ENCODE results near the gene LPIN3.

Gene LPIN3

DNA sequence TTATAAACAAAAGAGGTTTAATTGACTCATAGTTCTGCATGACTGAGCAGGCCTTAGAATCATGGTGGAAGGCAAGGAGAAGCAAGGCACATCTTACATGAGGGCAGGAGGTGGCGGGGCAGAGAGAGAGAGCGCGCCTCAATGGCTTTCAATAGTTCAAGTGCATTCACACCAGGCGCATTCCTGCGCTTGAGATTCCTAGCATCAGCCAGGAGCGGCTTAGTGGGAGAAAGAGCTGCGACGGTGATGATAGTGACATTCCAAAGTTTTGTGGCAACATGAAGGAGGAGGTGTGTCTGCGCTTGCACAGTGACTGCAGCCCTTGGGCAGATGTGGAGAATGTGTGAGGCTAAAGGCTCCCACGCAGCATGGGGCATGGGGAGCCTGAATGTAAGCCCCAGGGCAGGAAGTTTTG lies 51.0 kb downstream of the LPIN3 start:
- no peak for DNase-seq (ENCODE audit: low read depth in 2 of 2, low spot score in 1 of 2)

DNA sequence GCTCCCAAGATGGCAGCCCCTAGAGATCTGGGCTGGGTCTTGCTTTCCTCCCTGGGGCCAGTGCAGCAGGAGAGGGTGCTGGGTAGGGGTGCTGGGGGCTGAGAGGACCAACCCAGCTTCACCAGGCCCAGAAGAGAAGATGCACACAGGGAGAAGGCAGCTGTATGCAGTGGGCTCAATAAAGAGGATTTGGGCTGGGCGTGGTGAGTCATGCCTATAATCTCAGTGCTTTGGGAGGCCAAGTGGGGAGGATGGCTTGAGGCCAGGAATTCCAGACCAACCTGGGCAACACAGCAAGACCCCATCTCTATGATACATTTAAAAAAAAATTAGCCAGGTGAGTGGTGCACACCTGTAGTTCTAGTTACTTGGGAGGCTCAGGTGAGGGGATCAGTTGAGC lies 51.7 kb downstream of the LPIN3 start:
- DNase-seq (ENCODE audit: low read depth in 2 of 2, low spot score in 1 of 2) = no peak

DNA sequence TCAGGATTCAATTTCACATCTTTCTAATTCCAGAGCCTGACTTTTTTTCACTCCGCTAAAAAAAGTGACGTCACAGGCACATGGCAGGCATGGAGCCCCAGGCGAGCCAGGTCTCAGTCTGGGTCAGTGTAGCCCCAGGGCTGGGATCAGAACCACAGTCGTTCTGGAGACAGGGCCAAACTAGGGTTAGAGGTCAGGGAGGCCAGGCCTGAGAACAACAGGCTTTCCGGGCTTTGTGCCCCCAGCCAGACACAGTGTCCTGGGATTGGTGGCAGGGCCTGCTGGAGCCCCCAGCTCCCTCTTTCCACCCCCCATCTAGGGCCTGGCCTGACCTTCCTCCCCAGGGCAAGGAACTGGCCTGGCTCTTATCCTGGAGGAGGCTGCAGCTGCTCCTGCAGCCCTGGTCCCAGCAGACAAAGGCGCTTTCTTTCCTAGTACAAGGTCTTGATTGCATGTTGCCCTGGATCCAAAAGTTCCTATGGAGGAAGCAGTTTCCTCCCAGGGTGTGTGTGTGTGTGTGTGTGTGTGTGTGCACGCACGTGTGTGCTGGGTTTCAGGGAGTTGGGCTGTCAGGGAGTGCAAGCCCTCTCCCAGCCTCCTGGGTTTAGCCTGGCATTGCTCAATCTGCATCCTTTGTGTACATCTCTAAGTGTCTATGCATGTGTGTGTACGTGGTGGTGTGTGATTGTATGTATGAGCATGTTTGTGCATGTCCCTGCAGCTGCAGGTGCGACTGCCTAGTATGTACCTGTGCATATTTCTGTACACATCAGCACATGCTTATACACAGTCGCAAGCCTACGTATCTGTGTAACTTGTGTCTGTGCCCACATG lies 52.5 kb downstream of the LPIN3 start:
- DNase-seq (ENCODE audit: low read depth in 2 of 2, low spot score in 1 of 2) = no peak

DNA sequence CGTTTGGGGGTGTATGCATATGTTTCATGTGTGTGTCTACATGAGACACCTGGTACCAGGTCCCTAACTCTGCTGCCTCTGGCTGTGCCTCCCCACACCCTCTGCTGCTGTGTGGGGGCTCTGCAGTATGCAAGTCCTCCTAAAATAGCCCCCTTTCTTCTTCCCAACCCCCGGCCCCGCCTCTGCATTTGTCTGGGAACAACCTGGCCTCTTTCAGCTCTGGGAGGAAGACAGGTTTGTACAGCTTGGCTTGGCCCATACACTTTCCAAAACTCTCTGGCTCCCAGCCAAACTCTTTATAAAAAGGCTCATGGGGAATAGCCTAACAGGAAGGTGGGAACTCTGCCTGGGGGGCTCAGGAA lies 53.1 kb downstream of the LPIN3 start:
- DNase-seq (ENCODE audit: low read depth in 2 of 2, low spot score in 1 of 2) = no peak

DNA sequence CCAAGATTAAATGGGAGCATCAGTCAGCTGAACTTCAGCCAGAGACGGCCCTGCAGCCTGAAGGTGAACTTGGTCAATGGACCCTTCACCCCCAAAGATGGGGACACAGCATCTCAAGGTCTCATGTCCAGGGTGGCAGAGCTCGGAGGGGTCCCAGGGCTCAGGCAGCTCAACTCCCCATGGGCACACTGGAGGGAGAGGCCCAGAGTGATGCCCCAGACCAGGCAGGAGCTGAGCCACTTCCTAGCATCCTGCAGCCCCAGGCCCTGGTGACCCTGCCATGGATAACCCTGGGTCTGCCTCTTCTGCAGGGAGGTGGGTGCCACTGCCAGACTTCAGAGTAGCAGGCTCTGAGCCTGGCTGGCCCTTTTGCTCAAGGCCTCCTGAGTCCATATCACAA lies 53.5 kb downstream of the LPIN3 start:
- no peak for DNase-seq (ENCODE audit: low read depth in 2 of 2, low spot score in 1 of 2)

DNA sequence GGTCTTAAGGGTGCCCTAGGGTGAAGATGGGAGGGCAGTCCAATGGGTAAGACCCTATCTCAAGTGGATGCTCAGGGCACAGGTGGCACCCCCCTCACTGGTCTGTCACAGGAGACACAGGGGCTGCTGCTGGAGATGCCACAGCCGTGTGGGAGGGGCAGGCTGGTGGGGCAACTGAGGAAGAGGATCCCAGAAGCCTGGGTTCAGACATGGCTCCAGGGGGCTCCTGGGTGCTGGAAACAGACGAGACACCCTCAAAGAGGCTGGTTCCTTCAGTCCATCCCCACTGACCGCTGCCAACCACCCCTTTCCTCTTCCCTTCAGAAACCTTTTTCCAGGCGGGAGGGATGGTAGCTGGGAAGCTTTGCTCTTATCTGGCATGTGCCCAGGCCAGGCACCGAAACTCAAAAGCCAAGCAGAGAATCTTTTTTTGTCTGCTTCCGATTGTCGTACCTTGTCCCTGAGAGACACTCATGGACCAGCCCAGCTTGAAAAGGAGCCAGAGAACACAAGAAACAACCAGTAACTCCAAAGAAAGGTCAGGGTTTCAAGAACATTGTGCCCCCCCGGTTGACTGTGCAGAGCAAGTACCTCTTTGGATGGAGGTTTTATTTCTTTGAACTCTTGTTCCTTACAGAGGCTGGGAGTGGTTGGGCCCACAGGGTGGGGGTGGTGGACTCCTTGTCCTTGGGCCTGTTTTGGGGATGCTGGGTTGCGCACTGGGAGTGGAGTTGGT lies 54.5 kb downstream of the LPIN3 start:
- no peak for DNase-seq (ENCODE audit: low read depth in 2 of 2, low spot score in 1 of 2)

DNA sequence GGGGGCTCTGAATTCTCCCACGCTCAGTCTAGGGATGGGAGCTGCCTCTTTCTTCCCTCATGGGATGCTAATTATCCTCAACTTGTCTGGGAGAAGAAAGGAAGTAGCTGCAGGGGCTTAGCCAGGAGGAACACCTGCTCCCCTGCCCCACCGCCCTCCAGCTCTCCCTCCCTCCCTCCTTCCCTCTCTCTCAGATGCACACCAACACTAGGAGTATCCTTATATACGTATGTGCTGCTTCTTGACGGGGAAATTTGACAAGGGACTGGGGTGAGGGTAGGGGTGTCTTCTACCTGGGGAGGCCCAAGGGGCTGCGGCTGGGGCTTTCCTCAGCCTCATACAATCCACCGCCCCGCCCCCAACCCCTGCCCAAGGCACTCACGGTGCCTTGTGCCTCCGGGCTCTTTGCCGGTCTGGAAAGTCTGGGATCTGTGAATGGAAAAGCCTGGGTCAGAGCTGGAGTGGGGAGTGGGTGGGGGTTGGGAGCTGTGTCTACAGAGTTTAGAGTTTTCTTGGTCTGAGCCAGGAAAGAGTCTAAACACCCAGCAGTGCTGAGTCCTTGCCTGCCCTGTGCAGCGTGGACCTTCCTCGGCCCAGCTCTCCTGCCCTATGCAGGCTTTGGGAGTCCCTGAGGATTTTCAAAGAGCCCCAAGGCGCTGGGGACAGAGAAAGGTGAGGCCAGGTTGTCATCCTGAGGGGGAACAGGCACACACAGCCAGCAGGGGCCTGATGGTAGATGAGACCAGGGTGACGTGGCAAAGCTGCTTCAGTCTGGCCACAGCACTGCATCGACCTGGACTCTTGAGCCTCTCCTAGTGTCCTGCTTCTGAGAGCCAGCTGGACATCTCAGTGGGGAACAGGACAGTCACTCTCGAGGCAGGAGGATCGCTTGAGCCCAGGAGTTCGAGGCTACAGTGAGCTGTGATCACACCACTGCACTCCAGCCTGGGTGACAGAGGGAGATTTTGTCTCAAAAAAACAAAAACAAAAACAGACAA lies 55.3 kb downstream of the LPIN3 start:
- no peak for DNase-seq (ENCODE audit: low read depth in 2 of 2, low spot score in 1 of 2)

DNA sequence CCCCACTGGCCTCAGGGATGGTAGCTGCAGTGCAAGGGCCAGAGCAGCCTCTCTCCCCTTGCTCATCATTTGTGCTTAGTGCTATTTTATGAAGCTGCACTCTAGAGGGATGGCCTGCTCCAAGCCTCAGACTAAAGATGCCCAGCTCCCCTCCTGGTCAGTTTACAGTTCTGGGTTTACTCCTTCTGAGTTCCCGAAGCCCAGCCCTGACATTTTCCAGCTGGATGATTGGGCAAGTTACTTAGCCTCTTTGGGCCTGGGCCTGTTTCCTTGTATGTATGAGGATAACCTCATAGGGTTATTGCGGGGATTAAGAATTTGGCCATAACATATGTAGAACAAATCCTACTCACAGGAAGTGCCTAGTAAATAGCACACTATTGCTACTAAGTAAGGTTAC lies 57.8 kb downstream of the LPIN3 start:
- DNase-seq (ENCODE audit: low read depth in 2 of 2, low spot score in 1 of 2) = no peak

DNA sequence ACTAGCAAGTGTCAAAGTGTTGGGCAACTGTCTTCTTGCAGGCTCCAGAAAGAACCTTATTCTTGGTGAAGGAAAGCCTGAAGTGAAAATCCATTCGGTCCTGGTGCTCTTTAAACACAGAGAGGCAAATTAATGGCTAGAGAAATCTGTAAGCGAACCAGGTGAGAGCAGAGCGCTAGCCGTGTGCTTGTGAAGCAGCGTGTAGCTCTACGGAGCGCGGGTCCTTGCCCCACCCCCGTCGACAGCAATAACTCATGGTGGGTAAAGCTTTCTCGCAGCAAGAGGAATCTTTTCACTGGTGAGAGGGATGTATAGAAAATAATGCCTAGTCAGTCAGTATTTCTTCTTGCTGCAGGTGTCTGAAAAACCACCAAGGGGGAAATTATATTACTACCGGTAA lies 63.0 kb downstream of the LPIN3 start:
- no peak for DNase-seq (ENCODE audit: low read depth in 2 of 2, low spot score in 1 of 2)

DNA sequence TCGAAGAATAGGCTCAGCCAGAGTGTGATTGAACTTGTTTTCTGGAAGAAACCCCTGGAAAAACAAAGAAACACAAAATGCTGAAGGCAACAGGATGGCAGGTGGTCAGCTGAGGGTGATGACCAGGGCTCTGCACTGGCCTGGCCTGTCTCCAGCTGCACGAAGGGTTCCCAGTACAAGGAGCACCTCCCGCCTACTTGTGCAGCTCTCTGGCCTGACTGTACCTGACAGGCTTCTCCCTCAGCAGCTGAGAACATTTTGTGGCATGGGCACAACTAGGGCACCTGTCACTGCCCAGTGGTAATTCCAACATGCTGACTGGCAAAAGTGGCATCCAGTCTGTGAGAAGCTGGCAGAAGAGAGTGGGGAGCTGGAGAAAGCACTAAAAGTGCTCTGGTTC lies 64.8 kb downstream of the LPIN3 start:
- no peak for DNase-seq (ENCODE audit: low read depth in 2 of 2, low spot score in 1 of 2)

DNA sequence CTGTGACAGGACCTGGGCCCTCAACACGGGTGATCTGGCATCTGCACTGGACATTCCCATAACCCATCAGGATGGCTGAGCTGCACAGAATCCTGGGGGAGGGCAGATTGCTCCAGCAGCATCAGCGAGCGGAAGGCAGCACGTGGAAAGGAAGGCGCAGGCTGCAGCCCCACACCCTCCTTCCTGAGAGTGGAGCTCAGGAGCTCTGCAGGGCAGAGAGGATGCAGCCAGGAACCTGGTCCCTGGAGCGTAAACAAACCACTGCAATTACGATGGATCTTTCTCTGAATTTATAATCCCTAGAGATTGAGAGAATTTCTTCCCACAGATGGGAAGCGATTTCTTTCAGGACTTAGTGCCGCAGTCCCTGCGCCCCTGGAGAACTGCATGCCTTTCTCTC lies 65.7 kb downstream of the LPIN3 start:
- no peak for DNase-seq (ENCODE audit: low read depth in 2 of 2, low spot score in 1 of 2)

DNA sequence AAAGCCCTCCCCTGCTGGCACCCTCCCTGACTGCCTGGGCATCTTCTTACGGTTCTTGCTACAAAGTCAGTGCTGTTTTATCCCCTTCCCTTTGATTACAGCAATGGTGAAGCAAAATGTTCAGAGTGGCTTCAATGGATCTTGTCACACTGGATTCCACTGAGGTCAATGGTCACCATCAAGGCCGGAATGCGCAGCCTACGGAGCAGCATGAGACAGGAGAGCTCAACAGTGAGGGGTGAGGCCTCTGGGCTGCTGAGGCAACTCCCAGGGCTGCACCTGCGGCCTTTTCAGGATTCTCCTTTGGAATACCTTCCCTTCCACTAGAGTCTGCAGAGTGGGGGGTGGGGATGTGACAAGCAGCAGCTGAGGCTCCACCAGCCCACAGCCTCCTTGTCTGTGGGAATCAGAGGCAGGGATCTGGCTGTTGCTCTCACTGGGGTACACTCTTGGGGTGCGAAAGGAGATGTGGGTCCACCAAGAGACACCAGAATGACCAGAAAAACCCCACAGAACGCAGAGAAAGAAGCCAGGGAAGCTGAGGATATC lies 66.3 kb downstream of the LPIN3 start:
- DNase-seq (ENCODE audit: low read depth in 2 of 2, low spot score in 1 of 2) = no peak

DNA sequence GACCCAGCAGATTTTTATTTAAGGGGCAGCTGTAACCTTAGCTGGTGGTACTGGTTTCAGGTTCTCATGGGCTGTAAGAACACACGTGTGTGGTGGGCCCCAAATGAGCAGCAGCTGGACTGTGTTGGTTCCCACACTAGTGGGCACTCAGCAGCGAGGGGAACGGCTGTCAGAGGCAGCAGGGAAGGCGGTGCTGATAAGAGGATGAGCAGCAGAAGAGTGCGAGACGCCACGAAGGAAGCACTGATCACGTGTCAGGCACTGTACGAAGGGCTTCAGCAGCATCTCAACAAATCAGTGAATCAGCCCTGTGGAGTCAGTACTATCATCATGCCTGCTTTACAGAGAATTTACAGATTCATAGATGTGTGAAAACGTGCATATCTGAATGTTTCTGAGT lies 67.0 kb downstream of the LPIN3 start:
- no peak for DNase-seq (ENCODE audit: low read depth in 2 of 2, low spot score in 1 of 2)

DNA sequence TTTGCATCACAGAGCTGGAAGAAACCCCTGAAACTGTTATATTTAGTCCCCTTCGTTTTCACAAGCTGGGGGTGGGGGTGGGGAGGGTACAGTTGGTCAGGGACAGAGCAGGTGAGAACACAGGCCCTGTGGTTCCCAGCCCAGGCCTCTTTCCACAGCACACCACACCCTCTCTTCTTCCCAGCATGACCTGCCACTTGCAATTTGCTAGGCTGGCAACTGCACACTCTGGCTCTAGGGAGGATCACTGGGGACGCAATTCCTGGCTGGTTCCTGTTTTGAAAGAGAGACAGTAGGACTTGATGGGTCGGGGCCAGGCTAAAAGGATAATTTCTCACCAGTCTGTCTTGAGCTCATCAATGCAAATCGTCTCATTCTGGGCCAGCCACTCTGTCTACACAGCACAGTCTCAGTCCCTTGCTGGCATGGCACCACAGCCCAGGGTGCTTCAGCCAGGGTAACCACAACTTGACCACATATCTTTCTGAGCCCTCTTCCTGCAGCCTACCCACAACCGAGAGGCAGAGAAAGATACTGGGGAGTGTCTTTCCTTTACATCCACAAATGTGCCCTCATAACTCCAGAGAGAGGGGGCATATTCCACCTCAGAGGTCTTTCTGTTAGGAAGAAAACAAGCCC lies 67.7 kb downstream of the LPIN3 start:
- DNase-seq (ENCODE audit: low read depth in 2 of 2, low spot score in 1 of 2) = no peak

DNA sequence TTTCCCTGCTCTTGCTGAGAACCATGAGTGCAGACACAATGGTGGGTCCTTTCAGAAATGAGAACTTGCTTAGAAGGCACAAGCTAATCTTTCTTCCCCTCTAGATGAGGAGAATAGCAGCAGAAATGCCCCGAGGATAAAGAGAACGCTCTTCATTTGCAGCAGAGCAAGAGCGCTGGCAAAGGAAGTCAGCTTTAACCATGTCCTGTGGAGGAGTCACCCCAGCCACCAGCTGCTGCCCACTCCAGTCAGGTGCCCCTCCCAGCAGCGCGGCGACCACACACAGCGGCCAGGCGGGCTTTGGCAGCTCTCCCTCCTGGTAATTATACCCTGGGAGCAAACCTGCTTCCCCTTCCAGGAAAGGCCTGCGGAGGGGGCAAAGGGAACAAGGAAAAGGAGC lies 68.4 kb downstream of the LPIN3 start:
- no peak for DNase-seq (ENCODE audit: low read depth in 2 of 2, low spot score in 1 of 2)

All from stimulated activated CD8-positive, alpha-beta memory T cell treated with anti-CD3 and anti-CD28 coated beads, Interleukin-4, amount 100 ng/mL, for 1 hour (primary cell).